Epidermal melanocyte (primary cell): ENCODE measurements around the gene SS18.

ENCODE experiments used
- DNase-seq: peaks from one replicate; pipeline ENCODE4 v3.0.0; 2011; ENCODE audit warnings: low spot score; ENCODE audit not compliant: insufficient read length

Gene SS18

GRCh38 chr18:26073758-26074157, 16.7 kb downstream of the SS18 start:
- DNase-seq = no peak

- no peak for DNase-seq
Measured at GRCh38 chr18:26071725-26072124, 18.7 kb downstream of the SS18 start.

- no peak for DNase-seq
Measured at GRCh38 chr18:26071020-26071419, 19.4 kb downstream of the SS18 start.

GRCh38 chr18:26059357-26059756, 31.1 kb downstream of the SS18 start:
- DNase-seq = no peak

GRCh38 chr18:26057344-26057773, 33.1 kb downstream of the SS18 start:
- no peak for DNase-seq

DNA sequence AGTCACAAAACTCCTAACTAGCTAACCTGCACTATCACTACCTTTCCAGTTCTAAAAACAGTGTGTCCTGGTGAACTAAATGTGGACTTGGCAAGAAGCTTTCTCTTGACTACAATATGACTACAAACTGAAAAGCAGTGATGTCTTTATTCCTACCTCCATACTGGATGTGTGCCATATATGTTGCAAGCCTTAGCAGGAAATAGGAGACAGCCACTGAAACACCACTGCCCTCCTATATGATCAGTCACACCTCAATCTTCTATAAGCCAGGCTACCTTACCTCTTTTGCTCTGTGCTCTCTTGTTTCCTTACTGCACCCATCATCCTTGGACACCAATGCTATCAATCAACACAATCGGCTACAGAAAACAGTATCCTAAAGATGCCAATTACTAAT, 34.1 kb downstream of the SS18 start:
- DNase-seq = no peak

- DNase-seq = no peak
Measured at GRCh38 chr18:26052505-26052904, 37.9 kb downstream of the SS18 start.

GRCh38 chr18:26051843-26052242, 38.6 kb downstream of the SS18 start:
- no peak for DNase-seq

DNA sequence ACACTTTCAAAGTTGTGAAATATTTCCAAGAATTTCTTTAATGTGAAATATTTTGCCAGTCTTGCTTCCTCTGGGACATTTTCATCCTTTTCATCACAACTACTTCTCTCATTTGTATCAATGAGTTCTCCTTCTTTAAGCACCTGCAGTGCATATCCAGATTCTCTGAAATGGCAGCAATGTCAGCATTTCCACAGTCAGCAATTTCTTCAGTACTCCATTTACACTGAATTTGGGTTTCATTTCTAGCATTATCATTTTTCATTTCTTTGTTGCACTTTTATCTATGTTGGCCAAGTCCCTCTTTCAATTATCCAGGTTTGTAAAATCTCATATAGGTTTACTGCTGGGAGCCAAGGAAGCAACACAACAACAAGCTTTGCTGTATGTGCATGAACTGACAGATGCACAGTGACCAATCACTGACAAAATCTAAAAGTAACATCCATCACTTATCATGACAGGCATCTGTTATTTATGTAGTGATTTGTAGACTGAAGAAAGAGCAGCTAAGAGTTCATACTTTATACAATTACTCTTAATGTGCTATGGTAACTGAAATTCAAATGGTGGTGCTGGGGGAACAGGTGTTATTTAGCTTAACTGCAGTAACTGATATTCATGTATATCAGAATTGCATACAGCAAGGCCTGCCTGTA, 43.9 kb downstream of the SS18 start:
- DNase-seq = no peak

GRCh38 chr18:26044807-26045206, 45.6 kb downstream of the SS18 start:
- DNase-seq = no peak

DNA sequence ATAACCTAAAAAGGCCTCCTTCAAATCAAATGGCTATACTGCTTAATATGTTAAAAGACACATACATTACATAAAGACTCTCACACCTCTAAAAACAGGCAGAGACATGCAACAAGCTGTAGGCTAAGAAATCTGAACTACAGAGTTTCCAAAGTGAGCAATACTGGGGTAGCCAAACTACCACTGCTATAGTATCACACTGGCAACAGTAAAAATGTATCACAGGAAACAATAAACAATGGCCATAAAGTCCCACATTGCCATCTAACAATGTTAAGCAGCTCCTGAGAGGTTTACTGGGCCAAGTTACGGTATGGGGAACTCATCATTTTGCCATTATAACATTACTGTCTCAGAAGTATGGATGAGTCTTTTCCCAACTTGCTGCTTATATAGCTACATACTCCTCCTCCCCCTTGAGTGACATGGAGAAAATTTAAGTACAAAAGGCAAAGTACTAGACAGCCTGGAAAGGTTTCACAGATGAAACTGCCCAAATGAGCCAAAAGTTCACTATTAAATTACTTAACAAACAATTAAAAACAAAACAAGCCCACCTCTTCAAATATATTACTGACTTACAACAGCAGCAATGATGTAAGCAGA, 50.3 kb downstream of the SS18 start:
- DNase-seq = no peak

GRCh38 chr18:26039203-26039602, 51.2 kb downstream of the SS18 start:
- no peak for DNase-seq

DNA sequence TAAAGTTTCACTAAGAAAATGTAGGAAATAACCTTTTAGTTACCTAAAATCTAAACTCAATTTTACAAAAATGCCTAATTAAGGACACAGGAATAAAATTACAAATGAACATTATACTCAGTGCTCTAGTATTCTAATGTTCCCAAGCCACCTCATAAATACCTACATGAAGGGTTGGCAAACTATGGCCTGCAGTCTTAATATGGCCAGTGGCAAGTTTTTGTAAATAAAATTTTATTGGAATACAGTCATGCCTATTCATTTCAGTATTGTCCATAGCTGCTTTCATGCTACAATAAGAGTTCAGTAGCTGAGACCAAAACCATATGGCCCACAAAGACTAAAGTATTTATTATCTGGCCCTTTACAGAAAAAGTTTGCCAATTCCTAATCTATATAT, 53.8 kb downstream of the SS18 start:
- no peak for DNase-seq

DNA sequence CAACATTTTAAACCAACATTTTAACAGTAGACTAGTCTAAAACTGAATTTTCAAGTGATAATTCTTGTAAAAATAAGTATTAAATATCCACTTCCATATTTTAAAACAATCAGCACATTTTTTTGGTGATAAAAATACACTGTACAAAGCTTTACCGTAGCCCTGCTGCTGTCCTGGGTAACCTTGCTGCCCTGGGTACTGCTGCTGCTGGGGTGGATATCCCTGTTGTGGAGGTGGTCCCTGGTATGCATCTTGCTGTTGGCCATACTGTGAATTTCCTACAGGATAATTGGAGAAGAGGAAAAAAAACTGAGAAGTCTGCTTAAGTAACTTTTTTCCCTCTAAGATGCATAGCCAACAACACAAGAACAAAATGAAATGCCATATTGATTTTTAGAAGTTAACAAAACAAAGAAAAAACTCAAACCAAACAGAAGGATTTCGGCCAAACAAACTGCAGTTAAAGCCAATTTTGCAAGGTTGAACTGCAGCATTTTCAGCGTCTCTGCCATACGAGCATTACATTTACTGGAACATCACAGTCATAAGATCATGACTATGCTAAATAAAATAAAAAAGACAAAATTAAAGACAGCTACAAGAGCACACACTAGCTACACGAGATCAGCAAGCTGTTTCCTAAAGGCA, 55.4 kb downstream of the SS18 start:
- DNase-seq = no peak

DNA sequence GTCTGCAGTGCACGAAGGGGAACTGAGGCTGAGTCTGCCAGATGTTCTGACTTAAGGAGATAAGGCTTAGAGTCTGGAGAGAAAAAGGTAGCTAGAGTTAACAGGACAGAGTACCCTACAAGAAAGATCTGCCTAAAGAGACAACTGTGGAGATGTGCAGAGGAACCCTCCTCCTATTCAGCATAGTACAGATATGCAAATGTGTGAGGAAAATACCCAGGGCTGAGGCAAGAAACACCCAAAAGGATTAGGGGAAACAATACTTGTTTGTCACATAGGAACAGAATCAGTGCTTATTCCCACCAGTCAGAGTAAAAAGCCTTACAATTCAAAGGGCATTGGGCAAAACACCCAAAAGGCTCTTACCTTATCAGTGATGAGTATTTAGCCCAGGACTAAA, 67.8 kb downstream of the SS18 start:
- DNase-seq = no peak

DNA sequence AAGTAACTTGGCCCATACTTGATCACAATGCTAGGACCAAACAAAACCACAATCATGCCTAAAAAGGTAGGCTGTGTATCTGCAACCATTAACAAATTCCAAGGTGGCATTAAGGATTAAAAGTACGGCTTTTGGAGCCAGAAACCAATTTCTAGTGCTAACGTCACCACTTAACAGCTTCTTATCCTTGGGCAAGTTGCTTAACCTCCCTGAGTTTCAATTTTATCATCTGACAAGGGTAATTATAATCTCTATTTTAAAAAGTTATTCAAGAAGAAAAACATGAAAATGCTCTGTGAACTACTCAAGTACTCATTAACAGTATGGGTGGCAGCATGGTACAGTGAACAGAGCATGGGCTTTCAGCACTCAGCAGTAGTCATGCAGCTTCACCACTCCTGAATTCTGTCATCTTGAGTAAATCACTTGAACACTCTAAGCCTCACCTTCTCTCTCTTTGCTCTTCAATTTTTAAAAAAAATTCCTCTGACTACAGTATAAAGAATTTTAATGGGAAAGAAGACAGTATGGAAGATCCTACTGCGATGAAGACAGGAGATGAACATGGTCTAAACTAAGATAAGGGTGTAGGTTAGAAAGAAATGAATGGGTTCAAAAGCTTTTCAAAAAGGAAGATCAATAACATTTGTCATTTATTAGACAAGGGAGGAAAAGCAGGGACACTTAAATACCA, 69.2 kb downstream of the SS18 start:
- no peak for DNase-seq

- DNase-seq = no peak
Measured at GRCh38 chr18:26017929-26018328, 72.5 kb downstream of the SS18 start.

- DNase-seq = no peak
Measured at GRCh38 chr18:26014462-26014861, 76.0 kb downstream of the SS18 start.

DNA sequence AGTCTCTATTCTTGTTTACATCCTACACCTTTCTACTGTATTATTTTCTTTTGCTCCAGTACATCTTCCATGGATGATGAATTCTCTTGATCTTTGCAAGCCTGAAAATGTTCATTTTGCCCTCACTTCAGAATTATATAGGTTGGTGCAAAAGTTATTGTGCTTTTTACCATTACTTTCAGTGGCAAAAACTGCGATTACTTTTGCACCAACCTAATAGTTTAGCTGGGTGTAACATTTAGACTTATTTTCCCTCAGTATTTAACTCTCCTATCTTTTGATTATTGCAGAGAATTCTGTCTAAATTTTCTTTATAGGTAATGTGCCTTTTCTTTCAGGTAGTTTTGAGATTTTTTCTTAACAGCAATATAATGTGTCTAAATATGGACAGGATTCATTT, 81.8 kb downstream of the SS18 start:
- no peak for DNase-seq

- DNase-seq = no peak
Measured at GRCh38 chr18:26008096-26008495, 82.3 kb downstream of the SS18 start.

DNA sequence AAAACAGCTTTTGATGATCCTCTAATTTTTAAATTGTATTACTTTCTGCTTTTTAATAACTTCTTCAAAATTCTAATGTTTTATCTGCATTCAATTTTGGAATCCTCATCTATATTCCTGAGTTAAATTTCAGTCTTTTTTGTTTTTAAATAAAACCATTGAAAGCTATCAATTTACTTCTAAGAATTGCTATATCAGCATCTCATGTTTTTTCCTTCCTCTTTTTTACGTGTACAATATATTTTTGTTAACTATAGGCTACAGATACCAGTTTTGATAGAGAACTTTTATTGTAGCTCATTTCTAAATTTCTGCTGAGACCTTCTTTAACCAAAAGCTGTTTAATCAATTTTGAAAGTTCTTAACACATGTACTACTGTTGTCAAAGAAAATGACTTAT, 84.5 kb downstream of the SS18 start:
- DNase-seq = no peak

DNA sequence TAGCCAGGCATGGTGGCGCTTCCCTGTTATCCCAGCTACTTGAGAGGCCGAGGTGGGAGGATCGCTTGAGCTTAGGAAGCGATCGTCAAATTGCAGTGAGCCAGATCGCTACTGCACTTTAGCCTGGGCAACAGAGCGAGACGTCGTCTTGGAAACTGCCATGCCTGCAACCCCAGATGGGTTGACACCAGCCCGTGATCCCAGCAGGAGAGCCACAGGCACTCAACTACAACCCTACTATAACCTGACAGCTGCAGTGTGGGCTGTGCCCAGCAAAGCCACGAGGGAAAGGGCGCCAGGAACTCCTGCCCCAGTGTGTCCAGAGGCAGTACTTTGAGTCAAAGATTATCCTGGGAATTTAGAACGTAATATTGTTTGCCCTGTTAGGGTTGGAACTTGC, 85.6 kb downstream of the SS18 start:
- DNase-seq = no peak
